SK-N-SH treated with all-trans-retinoic acid at 6 μM for 48 hours (cell line): ENCODE measurements around the gene COL8A2.

Experiments used
- ARNTL ChIP-seq: fragments of 450-650 bp; formaldehyde crosslinking; IDR thresholded peaks from 2 replicates; pipeline ENCODE4 v1.5.0; 2020; ENCODE audit warnings: low read depth, mild to moderate bottlenecking, moderate library complexity, borderline replicate concordance
- PPARA ChIP-seq: fragments of 250-450 bp; sonication (Bioruptor Pico); IDR thresholded peaks from 2 replicates; pipeline ENCODE4 v1.5.0; 2020; ENCODE audit warnings: mild to moderate bottlenecking, borderline replicate concordance
- TF ChIP-seq, protein P1 (sequence below): fragments of 250-450 bp; sonication (Bioruptor Pico); IDR thresholded peaks from 2 replicates; pipeline ENCODE4 v1.8.0; 2020; ENCODE audit warnings: mild to moderate bottlenecking, moderate library complexity, borderline replicate concordance
- TF ChIP-seq, protein P2 (sequence below): fragments of 250-450 bp; sonication (Bioruptor Pico); IDR thresholded peaks from 2 replicates; pipeline ENCODE4 v1.5.1; 2020; ENCODE audit warnings: low read depth, mild to moderate bottlenecking, moderate library complexity

DNA sequence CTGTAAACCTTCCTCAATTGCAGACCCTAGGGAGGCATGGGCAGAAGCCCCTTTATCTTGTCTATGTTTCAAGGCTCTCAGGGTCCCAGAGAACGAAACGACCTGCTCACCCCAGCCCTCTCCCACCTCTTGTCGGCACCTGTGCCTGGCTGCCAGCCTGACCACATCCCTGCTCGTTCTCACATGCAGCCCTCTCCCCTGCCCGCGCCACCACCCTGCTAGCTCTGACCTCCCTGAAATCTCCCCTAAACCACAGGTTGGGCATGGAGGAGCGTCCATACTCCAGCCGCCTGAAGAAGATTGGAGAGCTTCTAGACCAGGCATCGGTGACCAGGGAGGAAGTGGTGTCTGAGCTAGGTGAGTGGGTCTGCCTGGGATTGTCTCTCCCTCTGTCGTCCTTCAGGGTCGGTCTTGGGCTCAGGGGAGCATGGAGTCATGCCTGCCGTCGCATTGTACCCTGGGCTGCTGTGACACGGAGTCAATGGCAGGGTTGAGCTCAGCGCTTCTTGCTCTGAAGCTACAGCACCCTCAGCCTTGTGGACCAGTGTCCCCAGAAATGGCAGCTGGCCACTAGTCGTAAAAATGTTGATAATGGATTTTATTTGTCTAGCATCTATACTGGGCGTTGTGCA, 32.7 kb downstream of the COL8A2 start:
- TF ChIP-seq, protein P1, sequence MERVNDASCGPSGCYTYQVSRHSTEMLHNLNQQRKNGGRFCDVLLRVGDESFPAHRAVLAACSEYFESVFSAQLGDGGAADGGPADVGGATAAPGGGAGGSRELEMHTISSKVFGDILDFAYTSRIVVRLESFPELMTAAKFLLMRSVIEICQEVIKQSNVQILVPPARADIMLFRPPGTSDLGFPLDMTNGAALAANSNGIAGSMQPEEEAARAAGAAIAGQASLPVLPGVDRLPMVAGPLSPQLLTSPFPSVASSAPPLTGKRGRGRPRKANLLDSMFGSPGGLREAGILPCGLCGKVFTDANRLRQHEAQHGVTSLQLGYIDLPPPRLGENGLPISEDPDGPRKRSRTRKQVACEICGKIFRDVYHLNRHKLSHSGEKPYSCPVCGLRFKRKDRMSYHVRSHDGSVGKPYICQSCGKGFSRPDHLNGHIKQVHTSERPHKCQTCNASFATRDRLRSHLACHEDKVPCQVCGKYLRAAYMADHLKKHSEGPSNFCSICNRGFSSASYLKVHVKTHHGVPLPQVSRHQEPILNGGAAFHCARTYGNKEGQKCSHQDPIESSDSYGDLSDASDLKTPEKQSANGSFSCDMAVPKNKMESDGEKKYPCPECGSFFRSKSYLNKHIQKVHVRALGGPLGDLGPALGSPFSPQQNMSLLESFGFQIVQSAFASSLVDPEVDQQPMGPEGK (CRISPR knock-in tag), result no peak
- no peak for TF ChIP-seq PPARA
- no peak for TF ChIP-seq ARNTL (CRISPR knock-in tag)
- TF ChIP-seq, protein P2, sequence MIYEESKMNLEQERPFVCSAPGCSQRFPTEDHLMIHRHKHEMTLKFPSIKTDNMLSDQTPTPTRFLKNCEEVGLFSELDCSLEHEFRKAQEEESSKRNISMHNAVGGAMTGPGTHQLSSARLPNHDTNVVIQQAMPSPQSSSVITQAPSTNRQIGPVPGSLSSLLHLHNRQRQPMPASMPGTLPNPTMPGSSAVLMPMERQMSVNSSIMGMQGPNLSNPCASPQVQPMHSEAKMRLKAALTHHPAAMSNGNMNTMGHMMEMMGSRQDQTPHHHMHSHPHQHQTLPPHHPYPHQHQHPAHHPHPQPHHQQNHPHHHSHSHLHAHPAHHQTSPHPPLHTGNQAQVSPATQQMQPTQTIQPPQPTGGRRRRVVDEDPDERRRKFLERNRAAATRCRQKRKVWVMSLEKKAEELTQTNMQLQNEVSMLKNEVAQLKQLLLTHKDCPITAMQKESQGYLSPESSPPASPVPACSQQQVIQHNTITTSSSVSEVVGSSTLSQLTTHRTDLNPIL (CRISPR knock-in tag), result no peak
